Measurements from ENCODE around the gene ATF6.

Gene ATF6

GRCh38 chr1:161914595-161914994, 148.5 kb downstream of the ATF6 start:
- H3K4me2 ChIP-seq (ENCODE audit: low read length): no peak overlapping the region
- no peak overlapping the region for H3K4me3 ChIP-seq (ENCODE audit: low read length)
- H4K20me1 ChIP-seq (ENCODE audit: control insufficient read depth, insufficient read depth, low read depth, low read length): no peaks in the 10 kb centered on the region
- H3K27ac ChIP-seq (ENCODE audit: low read depth, low read length): no peak overlapping the region
- no peaks in the 10 kb centered on the region for H3K79me2 ChIP-seq (ENCODE audit: control insufficient read depth, low read length)
- peaks cover 21% of the 10 kb centered on the region for H3K36me3 ChIP-seq (ENCODE audit: control insufficient read depth, low read length)
- H3K27me3 ChIP-seq (ENCODE audit: control insufficient read depth, low read length): no peaks in the 10 kb centered on the region
- H3K9me3 ChIP-seq (ENCODE audit: control insufficient read depth, insufficient read depth, low read length): no peaks in the 10 kb centered on the region
- no peaks in the 10 kb centered on the region for H3K9me2 ChIP-seq (replicated peaks; ENCODE audit: control insufficient read depth, low read length)
- no peaks in the 10 kb centered on the region for H3K4me1 ChIP-seq (ENCODE audit: control insufficient read depth, low read length)
- TF ChIP-seq, protein P1, sequence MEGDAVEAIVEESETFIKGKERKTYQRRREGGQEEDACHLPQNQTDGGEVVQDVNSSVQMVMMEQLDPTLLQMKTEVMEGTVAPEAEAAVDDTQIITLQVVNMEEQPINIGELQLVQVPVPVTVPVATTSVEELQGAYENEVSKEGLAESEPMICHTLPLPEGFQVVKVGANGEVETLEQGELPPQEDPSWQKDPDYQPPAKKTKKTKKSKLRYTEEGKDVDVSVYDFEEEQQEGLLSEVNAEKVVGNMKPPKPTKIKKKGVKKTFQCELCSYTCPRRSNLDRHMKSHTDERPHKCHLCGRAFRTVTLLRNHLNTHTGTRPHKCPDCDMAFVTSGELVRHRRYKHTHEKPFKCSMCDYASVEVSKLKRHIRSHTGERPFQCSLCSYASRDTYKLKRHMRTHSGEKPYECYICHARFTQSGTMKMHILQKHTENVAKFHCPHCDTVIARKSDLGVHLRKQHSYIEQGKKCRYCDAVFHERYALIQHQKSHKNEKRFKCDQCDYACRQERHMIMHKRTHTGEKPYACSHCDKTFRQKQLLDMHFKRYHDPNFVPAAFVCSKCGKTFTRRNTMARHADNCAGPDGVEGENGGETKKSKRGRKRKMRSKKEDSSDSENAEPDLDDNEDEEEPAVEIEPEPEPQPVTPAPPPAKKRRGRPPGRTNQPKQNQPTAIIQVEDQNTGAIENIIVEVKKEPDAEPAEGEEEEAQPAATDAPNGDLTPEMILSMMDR (IDR thresholded peaks at IDR 0.05; ENCODE audit: low read depth, low read length, poor library complexity, severe bottlenecking): no peak
- no peak for TF ChIP-seq EZH2phosphoT487 (IDR thresholded peaks at IDR 0.05; ENCODE audit: borderline replicate concordance, low read length)
- no peaks in the 10 kb centered on the region for H3F3A ChIP-seq (ENCODE audit: control insufficient read depth, insufficient read depth)

DNA sequence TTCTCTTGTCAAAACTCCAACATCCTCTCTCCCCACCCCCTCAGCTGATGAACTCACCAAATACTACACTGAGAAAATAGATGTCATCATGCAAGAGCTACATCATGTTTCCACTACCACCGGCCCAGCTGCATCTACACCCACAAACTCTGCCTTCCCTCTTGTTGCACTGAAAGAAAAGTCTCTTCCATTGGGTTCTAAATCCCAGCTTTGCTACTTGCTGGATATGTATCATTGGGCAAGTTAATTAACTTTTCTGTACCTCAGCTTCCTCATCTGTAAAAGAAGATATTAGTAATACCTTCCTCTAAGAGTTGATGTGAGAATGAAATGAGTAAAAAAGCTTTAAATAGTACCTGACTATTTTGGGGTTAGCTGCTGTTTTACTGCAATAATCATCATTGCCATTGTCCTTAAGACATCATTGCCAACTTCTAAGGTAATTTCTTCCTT, 149.0 kb downstream of the ATF6 start:
- peaks cover 21% of the 10 kb centered on the region for H3K36me3 ChIP-seq (ENCODE audit: control insufficient read depth, low read length)
- no peaks in the 10 kb centered on the region for H3F3A ChIP-seq (ENCODE audit: control insufficient read depth, insufficient read depth)
- no peaks in the 10 kb centered on the region for H3K27me3 ChIP-seq (ENCODE audit: control insufficient read depth, low read length)
- no peaks in the 10 kb centered on the region for H3K9me3 ChIP-seq (ENCODE audit: control insufficient read depth, insufficient read depth, low read length)
- no peak overlapping the region for H3K4me3 ChIP-seq (ENCODE audit: low read length)
- no peak overlapping the region for H3K27ac ChIP-seq (ENCODE audit: low read depth, low read length)
- TF ChIP-seq, protein P1 (IDR thresholded peaks at IDR 0.05; ENCODE audit: low read depth, low read length, poor library complexity, severe bottlenecking): no peak
- TF ChIP-seq EZH2phosphoT487 (IDR thresholded peaks at IDR 0.05; ENCODE audit: borderline replicate concordance, low read length): no peak
- no peaks in the 10 kb centered on the region for H3K79me2 ChIP-seq (ENCODE audit: control insufficient read depth, low read length)
- H3K4me1 ChIP-seq (ENCODE audit: control insufficient read depth, low read length): no peaks in the 10 kb centered on the region
- H3K9me2 ChIP-seq (replicated peaks; ENCODE audit: control insufficient read depth, low read length): no peaks in the 10 kb centered on the region
- no peak overlapping the region for H3K4me2 ChIP-seq (ENCODE audit: low read length)
- no peaks in the 10 kb centered on the region for H4K20me1 ChIP-seq (ENCODE audit: control insufficient read depth, insufficient read depth, low read depth, low read length)

GRCh38 chr1:161915978-161916377, 149.9 kb downstream of the ATF6 start:
- H4K20me1 ChIP-seq (ENCODE audit: control insufficient read depth, insufficient read depth, low read depth, low read length): no peaks in the 10 kb centered on the region
- H3F3A ChIP-seq (ENCODE audit: control insufficient read depth, insufficient read depth): no peaks in the 10 kb centered on the region
- TF ChIP-seq, protein P1 (IDR thresholded peaks at IDR 0.05; ENCODE audit: low read depth, low read length, poor library complexity, severe bottlenecking): no peak
- no peak for TF ChIP-seq EZH2phosphoT487 (IDR thresholded peaks at IDR 0.05; ENCODE audit: borderline replicate concordance, low read length)
- H3K4me2 ChIP-seq (ENCODE audit: low read length): no peak overlapping the region
- H3K4me1 ChIP-seq (ENCODE audit: control insufficient read depth, low read length): no peaks in the 10 kb centered on the region
- H3K79me2 ChIP-seq (ENCODE audit: control insufficient read depth, low read length): no peaks in the 10 kb centered on the region
- no peaks in the 10 kb centered on the region for H3K9me2 ChIP-seq (replicated peaks; ENCODE audit: control insufficient read depth, low read length)
- H3K27me3 ChIP-seq (ENCODE audit: control insufficient read depth, low read length): no peaks in the 10 kb centered on the region
- H3K4me3 ChIP-seq (ENCODE audit: low read length): no peak overlapping the region
- H3K9me3 ChIP-seq (ENCODE audit: control insufficient read depth, insufficient read depth, low read length): no peaks in the 10 kb centered on the region
- peaks cover 21% of the 10 kb centered on the region for H3K36me3 ChIP-seq (ENCODE audit: control insufficient read depth, low read length)
- no peak overlapping the region for H3K27ac ChIP-seq (ENCODE audit: low read depth, low read length)

Measured in DOHH2 (cell line).